Fibroblast of skin of right biceps (primary cell): ENCODE data around the gene CCDC170.

Experiments used
- DNase-seq: peaks from one replicate; pipeline ENCODE4 v3.0.0-alpha.2; 2013

Gene CCDC170

DNA sequence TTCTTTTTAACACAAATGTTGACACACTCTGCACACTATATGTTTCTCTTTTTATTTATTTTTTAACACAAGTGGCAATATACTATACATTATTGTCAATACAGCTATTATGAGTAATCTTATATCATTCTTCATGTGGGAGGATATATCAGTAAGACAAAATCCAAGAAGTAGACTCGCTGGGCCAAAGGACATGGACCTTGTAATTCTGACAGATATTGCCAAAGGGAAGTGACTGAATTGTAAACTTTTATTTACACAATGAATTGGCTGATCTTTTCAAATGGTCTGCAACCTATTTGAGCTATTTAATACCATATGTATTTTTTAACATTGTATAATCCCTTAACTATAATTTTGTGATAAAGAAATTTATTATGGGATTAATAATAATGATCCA, 56.0 kb downstream of the CCDC170 start:
- DNase-seq, result no peak

DNA sequence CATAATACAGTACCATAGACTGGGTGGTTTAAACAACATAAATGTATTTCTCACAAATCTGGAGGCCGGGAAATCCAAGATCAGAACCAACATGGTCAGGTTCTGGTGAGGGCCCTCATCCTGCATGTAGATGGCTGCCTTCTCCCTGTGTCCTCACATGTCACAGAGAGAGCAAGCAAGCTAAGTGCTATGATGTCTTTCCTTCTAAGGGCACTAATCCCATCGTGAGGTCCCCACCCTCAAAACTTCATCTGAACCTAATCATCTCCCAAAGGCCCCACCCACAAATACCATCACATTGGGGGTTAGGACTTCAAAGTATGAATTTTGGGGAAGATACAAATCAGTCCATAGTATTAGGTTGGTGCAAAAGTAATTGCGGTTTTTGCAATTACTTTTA, 56.8 kb downstream of the CCDC170 start:
- no peak for DNase-seq

DNA sequence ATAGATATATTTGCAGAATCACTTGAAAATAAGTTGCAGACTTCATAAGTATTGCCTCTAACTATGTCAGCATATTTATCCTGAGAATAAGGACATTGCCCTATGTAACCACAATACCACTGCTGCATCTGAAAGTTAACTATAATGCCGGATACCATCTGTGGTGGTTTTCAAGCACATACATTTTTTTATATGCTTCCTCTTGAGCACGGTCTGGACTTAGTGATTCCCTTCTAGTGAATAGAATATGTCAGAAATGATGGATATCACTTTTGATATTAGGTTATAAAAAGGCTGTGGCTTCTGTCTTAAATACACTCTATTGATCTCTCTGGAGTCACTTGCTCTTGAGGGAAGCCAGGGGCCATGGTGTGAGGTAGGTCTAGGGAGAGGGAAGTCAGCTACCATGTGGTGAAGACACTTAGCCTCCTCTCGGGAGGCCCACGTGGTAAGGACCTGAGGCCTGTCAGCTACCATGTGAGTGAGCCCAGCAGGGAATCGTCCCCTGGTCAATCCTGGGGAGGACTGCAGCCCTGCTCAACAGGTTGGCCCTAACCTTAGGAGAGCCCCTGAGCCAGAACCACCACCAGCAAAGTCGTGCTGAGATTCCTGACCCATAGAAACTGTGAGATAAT, 57.5 kb downstream of the CCDC170 start:
- no peak for DNase-seq

DNA sequence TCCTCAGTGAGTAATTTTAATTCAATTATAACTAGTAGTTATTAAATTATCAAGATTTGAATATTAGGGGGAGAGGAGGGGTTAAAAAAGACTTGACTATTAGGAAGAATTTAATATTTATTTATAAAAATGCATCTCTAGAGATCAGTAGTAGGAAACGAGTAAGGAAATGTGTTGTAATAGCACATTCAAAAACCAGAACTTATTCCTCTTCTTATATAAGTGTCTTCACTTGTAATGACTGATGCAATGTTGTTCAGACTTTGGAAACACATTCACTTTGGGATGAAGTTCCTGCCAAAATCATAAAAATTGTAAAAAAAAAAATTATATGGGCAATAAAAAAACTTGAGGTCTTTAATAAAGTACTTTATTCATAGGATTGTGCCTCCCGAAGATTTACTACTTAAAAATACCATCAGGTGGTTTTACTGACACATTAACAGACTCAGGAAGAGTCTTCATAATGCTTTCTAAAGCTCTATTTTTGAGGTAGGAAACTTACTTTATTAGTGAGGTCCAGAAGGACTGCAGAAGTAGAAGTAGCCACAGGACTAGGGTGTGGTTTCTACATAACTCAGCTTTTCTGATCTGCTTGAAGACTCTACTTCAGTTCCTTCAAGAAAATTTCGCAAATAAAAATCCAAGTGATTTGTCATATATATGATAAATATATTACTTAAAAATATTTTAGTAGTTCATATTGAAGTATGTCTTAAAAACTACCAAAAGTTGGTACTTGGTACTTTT, 59.8 kb downstream of the CCDC170 start:
- DNase-seq, result no peak

DNA sequence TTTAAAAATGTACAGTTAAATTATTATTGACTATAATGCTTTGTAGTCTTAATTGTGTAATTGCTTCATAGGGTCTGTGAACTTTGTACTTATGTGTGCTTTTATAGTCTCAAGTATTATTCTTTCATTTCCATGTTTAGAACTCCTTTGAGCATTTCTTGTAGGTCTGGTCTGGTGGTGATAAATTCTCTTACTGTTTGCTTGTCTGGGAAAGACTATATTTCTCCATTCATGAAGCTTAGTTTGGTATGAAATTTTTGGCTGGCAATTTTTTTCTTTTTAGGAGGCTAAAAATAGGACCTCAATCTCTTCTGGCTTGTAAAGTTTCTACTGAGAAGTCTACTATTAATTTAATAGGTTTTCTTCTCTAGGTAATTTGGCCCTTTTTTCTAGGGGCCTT, 67.4 kb downstream of the CCDC170 start:
- DNase-seq, result no peak

DNA sequence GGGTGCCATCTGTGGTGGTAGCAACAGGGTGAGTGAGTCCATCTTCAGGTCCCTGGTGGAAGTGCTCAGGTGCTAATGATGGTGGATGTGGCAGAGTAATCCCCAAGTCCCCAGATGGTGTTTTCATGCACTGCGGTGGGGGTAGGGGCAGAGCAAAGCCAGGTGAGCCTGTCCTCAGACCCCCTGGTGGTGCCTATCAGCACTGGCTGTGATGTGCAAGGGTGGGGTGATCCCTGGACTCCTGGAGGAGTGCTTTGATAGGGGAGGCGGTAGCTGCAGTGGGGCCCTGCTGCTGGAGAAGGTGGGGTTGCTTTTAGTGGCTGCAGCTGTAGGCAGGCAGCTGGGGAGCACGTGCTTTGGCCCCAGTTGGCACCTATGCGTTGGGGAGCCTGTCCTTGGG, 70.8 kb downstream of the CCDC170 start:
- DNase-seq, result no peak

DNA sequence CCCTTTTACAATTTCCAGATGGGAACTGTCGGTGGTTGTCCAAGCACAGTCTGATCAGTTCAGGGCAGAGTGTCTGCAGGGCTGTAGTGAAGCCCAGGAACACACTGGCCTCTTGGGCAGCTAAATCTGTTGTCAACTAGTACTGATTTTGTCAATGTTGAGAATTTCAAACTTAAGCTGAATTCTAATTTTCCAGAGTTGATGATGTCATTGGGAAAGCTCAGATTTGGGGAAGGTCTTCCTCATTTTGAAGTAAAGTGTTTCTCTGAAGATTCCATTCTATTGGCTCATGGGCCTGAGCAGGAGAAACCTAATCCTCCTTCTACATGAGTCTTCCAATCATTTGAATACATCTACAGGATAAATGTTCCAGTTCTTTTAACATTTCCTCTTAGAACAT, 72.1 kb downstream of the CCDC170 start:
- no peak for DNase-seq

DNA sequence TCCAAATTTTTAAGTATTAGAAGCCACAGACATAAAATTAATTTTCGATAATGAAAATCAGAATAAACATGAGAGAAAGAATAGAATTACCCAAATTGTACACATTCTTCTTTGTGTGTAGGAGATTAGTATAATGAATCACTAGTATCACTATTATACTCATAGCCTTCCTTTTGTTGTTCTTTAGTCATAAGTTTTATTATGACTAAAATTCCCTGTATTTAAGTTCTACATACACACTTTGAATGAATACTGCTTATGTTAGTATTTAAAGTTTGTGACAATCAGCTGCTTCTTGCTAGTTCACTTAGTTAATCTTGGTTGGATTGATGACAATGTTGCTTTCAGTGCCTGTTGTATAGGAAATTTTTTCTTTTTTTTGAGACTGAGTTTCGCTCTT, 72.7 kb downstream of the CCDC170 start:
- DNase-seq, result no peak

DNA sequence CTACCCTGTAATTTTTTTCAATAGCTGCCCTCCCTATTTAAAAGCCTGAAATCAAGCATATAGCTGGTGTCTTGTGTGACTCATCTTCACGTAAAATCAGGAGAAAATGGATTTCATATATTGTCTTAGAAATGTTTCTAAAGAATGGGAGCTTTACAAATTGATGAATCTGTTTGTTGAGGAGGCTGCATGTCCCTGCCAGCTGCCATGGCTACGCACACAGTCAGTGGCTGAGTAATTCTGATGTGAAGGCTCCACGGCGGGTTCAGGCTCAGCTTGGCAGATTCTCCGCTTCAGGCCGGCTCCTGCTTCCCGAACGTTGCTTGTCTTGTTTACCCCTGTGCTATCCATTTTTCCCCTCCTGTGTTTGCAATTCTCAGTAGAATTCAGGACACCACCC, 82.8 kb downstream of the CCDC170 start:
- DNase-seq, result no peak

DNA sequence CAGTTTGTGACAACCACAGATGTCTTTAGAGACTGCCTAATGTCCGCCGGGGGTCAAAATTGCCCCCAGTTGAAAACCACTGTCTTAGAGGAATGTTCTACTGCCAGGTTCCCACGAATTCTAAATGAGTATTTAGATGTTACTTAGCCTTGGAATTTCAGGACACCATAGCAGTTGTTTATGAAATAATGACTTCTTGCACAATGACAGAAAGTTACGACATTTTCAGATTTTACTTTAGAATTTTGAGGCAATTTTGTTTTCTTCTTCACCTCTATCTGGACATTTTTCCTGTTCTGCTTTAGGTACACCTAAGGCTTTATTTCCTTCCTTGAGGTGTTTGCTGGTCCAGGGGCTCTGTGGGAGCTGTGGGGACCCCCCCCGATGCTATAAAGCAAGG, 83.4 kb downstream of the CCDC170 start:
- no peak for DNase-seq

DNA sequence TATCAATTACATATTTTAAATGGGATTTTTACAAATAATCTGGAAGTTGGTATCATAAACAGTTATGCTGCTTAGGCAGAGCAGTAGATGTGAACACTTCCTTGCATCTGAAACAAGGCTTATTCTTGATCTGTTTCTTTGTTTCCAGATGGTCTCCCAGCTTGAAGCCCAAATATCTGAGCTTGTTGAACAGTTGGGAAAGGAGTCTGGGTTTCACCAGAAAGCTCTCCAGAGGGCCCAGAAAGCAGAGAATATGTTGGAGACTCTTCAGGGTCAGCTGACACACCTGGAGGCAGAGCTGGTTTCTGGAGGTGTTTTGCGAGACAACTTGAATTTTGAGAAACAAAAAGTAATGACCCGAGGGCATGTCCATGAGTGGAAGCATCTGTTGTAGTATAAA, 91.9 kb downstream of the CCDC170 start:
- DNase-seq, result no peak

DNA sequence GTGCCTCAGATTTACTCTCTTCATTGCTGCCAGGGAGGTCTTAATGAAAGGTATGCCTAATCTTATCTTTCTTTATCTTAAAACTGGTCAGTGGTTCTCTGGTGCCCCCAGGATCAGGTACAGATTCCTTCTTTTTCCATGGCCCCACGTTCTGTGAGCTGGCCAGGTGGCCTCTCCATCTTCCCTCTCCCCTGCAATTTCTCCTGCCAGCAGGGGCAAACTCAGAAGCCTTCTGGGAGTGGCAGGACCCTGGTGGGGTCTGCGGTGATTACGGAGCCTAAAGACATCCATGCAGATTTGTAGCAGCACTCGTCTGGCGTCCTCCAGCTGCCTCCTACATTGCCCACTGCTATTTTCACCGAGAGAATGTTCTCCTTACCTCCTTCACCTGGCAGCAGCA, 95.8 kb downstream of the CCDC170 start:
- no peak for DNase-seq

DNA sequence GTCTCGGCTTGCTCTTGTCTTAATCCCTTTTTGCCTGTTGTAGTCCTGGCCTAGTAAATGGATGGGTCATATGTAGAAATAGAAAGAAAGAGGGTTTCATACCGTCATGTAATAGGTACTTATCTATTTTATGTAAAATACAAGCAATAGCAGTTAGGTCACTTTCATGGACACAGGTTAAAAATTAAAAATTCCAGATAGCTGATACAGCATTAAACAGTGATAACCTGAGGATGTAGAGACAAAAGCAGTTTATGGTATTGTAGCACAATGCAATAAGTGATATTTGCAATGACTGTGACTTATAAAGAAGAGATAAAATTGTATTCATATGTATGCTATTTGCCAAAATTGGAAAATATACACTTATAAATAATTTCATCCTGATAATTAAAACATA, 96.9 kb downstream of the CCDC170 start:
- DNase-seq, result no peak

DNA sequence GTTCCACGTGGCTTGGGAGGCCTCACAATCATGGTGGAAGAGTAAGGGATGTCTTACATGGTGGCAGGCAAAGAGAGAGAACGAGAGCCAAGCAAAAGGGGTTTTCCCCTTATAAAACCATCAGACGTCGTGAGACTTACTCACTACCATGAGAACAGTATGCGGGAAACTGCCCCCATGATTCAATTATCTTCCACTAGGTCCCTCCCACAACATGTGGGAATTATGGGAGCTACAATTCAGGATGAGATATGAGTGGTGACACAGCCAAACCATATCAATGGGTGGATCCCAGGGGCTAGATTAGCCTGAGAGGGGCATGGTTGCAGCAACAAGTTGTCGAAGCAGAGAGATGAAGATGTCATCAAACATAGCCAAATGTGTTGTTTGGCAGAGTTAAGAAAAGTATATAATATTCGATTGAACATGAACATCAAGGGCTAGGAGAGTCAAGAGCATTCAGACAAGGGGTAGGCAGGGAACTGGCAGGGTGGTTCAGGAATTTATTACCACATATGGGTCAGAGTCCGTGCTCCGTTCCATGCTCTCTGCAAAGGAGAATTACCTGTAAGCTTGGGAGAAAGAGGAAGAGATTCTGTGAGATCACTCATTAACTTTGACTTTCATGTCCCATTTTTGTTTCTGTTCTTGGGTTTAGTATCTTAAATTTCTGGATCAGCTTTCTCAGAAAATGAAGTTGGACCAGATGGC, 98.8 kb downstream of the CCDC170 start:
- no peak for DNase-seq

DNA sequence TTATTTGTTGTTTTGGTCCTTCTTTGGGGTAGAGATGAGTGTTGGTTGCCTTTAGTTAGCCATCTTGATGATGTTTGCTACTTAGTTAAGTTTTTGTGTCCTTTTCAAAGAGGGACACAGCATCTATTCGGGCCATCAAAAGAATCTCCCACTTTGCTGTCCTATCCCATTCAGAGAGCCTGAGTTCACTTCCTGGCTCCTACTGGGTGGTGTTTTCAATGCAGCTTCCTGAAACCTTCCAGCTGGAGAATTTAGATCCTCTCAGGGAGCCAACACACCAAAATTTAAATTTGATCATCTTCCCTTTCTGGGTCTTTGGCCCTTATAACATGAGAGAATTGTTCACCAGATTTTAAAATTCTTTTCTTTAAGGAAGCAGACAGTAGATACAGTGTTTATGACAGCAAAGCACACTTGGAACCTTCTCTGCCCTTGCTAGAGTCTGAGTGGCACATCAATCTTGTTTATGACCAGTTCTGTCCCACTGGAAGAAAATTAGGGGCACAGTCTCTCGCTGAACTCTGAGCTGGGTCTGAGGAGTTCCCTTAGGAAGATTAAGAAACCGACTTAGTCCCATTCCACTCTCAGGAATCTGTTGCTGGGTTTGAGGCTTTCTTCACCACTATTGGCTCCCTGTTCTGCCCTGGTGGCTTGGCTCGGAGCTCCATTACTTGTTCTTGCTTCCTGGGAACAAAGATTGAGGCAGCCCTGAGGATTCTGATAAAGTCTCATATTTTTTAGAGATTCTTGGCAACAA, 115.5 kb downstream of the CCDC170 start:
- no peak for DNase-seq

DNA sequence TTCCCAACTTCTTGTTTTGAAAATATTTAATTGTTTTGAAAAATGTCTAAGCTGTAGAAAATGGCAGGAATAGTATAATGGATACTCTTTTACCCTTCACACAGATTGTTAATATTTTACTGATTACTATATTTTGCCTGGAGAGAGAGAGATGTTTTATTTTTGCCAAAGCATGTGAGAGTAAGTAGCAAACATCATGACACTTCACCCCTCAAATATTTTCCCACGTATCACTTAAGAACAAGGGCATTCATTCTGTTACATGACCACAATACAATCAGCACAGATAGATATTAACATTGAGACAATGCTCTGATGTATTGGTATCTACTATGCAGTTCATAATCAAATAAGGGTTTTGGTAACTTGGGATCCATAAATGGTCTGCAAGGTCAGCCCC, 116.5 kb downstream of the CCDC170 start:
- no peak for DNase-seq

DNA sequence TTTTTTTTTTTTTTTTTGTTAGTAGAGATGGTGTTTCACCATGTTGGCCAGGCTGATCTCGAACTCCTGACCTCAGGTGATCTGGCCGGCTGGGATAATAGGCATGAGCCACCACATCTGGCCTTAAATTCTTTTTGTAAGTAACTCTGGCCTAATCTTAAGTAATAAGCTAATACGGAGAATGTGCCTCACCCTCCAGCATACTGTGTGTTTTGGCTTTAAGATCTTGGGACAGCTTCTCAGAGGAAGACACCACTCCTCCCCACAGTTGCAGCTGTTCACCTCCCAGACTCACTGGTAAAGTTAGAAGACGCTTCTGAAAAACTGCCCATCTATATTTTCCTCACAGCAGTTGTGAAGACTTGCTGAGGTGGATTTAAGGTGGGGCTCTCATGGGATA, 120.8 kb downstream of the CCDC170 start:
- no peak for DNase-seq

DNA sequence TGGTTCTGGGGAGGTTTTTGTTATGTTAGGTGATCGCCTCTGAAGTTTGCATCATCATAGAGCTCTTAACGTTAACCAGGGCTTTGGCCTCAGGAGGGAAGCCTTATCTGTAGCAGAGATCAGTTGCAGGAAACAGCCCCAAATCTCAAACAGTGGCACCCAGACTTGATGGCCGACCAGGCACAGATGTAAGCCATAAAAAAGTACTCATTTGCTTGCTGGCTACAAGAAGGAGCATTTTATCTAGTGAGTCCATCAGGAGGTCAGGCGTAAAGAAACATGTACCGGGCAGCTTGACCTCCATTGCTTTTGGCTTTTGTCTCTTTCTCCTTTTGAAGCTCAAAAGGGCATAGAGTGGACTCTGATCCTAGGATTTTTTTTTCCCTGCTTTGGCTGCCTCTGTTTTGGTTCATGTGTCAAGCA, 122.3 kb downstream of the CCDC170 start:
- no peak for DNase-seq

DNA sequence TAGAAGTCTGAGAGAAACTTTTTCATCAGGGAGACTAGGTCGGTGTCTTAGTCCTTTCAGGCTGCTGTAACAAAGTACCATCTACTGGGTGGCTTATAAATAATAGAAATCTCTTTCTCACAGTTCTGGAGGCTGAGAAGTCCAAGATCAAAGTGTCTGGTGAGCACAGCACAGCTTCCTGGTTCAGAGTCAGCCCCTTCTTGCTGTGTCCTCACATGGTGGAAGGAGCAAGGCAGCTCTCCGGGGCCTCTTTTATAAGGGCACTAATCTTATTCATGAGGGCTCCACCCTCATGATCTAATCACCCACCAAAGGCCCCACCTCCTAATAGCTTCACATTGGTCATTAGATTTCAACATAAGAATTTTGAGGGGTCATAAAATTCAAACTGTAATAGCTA, 122.8 kb downstream of the CCDC170 start:
- no peak for DNase-seq

DNA sequence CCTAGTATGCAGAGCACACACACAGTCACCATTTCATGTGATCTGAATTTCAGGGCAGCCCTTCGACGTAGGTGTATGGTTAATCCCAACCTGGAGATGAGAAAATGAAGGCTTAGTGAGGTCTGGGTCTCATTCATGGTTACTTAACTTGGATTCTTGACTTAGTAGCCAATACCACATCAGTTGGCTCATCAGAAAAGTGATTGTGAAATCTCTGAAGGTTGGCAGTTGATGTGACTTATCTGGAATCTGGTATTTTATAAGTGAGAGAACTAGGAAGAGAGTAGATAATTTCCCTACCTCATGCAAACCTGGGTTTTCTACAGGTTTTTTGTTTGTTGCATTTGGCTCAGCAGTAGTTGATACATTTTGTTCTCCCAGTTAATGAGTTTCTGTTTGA, 123.7 kb downstream of the CCDC170 start:
- no peak for DNase-seq

DNA sequence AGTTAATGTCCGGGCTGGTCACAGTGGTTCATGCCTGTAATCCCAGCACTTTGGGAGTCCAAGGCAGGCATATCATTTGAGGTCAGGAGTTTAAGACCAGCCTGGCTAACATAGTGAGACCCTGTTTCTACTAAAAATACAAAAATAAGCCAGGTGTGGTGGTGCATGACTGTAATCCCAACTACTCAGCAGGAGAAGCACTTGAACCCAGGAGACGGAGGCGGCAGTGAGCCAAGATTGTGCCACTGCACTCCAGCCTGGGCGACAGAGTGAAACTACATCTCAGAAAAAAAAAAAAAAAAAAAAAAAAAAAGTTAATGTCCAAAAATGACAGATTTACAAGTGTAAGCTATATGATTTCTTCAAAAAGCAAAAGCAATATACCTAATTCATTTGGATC, 124.9 kb downstream of the CCDC170 start:
- no peak for DNase-seq

DNA sequence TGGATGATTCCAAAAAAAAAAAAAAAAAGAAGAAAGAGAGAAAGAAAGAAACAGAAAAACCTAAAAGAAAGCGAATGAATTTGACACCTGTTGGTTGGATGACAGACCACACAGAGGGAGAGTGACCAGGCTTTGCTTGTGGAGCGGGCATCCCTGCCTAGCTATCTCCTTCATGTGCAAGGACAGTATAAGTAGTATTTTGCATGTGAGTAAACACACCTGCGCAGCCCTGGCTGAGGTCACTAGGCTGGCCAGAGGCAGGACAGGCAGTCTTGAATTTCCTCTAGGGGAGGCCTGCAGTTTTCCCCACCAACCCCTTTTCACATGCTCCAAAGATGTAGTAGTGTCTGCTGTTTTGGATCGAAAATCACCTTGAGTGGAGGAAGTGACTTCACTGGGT, 126.4 kb downstream of the CCDC170 start:
- DNase-seq, result no peak

DNA sequence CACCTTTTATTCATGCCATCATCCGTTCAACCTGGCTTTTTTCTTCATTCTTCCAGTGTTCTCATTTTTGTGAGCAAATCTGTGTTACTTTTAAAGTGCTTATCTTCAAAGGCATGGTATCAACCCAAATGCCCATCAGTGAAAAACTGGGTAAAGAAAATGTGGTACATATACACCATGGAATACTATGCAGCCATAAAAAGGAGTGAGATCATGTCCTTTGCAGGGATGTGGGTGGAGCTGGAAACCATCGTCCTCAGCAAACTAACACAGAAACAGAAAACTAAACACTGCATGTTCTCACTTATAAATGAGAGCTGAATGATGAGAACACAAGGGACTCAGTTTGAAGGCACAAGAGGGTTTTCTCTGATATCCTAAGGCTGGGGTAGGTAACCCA, 130.3 kb downstream of the CCDC170 start:
- DNase-seq, result no peak

DNA sequence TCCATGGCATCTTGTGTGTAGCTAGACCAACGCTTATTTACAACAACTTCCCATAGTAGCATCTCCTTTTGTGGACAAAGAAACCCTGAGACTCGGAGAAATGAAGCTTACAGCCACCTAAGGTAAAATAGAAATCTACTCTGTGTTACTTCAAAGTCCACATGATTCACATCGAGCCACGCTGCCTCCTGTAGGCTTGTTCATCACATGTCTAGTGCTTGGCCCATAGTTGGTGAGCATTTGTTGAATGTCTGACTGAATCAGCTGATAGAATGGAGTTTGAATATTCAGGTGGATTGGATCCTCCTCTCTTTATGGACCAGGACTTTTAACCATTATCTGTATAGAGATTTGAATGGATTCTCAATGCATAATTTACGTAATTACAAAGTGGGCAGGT, 130.7 kb downstream of the CCDC170 start:
- DNase-seq, result no peak
